ENCODE measurements around the gene DNMT1. TPM values are rescaled to one million over a fixed set of nuclear protein-coding genes. Genes with fewer than 3 reads are reported as not detected.

Gene DNMT1
- polyA plus RNA-seq, 1 donor (not counting 4 experiments of a cell fraction or from before 2014, with no cell fraction given) = 52.0 TPM

- H3K9me1 ChIP-seq (ENCODE audit: control insufficient read depth, extremely low read depth, insufficient read depth, low read length) = no peaks in the 10 kb centered on the region
- no peak overlapping the region for H2AFZ ChIP-seq (ENCODE audit: control insufficient read depth, low read length)
- FAIRE-seq (no peak), DNase-seq (ENCODE audit: low read depth, low spot score) (no peak)
- H4K20me1 ChIP-seq (ENCODE audit: control insufficient read depth, extremely low read depth, insufficient read depth, low read length) = peaks cover 2% of the 10 kb centered on the region
- H3K79me2 ChIP-seq (ENCODE audit: control insufficient read depth, insufficient read depth, low read length) = no peaks in the 10 kb centered on the region
- H3K36me3 ChIP-seq (ENCODE audit: control insufficient read depth in 2 of 2, extremely low read depth in 1 of 2, insufficient read depth in 2 of 2, low read length in 2 of 2) = peaks cover 40 to 52% of the 10 kb centered on the region in 2 experiments
- no peaks in the 10 kb centered on the region for H3K9me3 ChIP-seq (ENCODE audit: control insufficient read depth, low read depth, low read length)
- TF ChIP-seq, protein P1, sequence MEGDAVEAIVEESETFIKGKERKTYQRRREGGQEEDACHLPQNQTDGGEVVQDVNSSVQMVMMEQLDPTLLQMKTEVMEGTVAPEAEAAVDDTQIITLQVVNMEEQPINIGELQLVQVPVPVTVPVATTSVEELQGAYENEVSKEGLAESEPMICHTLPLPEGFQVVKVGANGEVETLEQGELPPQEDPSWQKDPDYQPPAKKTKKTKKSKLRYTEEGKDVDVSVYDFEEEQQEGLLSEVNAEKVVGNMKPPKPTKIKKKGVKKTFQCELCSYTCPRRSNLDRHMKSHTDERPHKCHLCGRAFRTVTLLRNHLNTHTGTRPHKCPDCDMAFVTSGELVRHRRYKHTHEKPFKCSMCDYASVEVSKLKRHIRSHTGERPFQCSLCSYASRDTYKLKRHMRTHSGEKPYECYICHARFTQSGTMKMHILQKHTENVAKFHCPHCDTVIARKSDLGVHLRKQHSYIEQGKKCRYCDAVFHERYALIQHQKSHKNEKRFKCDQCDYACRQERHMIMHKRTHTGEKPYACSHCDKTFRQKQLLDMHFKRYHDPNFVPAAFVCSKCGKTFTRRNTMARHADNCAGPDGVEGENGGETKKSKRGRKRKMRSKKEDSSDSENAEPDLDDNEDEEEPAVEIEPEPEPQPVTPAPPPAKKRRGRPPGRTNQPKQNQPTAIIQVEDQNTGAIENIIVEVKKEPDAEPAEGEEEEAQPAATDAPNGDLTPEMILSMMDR (optimal IDR thresholded peaks at IDR 0.05 in 1 of 3, IDR thresholded peaks at IDR 0.05 in 1 of 3, conservative IDR thresholded peaks at IDR 0.05 in 1 of 3; ENCODE audit: extremely low read depth in 1 of 3, insufficient read depth in 2 of 3, low read length in 3 of 3) = no peak
- TF ChIP-seq EZH2 (IDR thresholded peaks at IDR 0.05; ENCODE audit: low read length) = no peak
- dilution Hi-C loops (cut with MboI; ENCODE audit: extremely low pct_ligation_motif_present, low sequenced_read_pairs) = no loop called here
- H3K27me3 ChIP-seq (ENCODE audit: control insufficient read depth, extremely low read depth, insufficient read depth, low read length) = no peaks in the 10 kb centered on the region
- H3K27ac ChIP-seq (ENCODE audit: control insufficient read depth, insufficient read depth, low read length) = no peak overlapping the region
- H3K4me3 ChIP-seq (ENCODE audit: control insufficient read depth in 2 of 3, extremely low read depth in 1 of 3, insufficient read depth in 2 of 3, low read depth in 1 of 3, low read length in 3 of 3) = no peak overlapping the region
- H3K9ac ChIP-seq (ENCODE audit: control insufficient read depth, extremely low read depth, insufficient read depth, low read length) = no peak overlapping the region
- no peaks in the 10 kb centered on the region for H3K4me1 ChIP-seq (ENCODE audit: control insufficient read depth, extremely low read depth, insufficient read depth, low read length)
- H3K4me2 ChIP-seq (ENCODE audit: control insufficient read depth, extremely low read depth, insufficient read depth, low read depth, low read length) = no peak overlapping the region
Observed at GRCh38 chr19:10151521-10151920, 43.2 kb downstream of the DNMT1 start.

- Histone ChIP-seq H3K36me3 (ENCODE audit: control insufficient read depth in 2 of 2, extremely low read depth in 1 of 2, insufficient read depth in 2 of 2, low read length in 2 of 2) (peaks cover 29 to 55% of the 10 kb centered on the region in 2 experiments), H3K9ac (ENCODE audit: control insufficient read depth, extremely low read depth, insufficient read depth, low read length) (no peak overlapping the region), H3K9me3 (ENCODE audit: control insufficient read depth, low read depth, low read length) (no peaks in the 10 kb centered on the region), H3K27ac (ENCODE audit: control insufficient read depth, insufficient read depth, low read length) (no peak overlapping the region), H4K20me1 (ENCODE audit: control insufficient read depth, extremely low read depth, insufficient read depth, low read length) (peaks cover 2% of the 10 kb centered on the region), H3K4me2 (ENCODE audit: control insufficient read depth, extremely low read depth, insufficient read depth, low read depth, low read length) (no peak overlapping the region), H2AFZ (ENCODE audit: control insufficient read depth, low read length) (no peak overlapping the region), H3K4me1 (ENCODE audit: control insufficient read depth, extremely low read depth, insufficient read depth, low read length) (no peaks in the 10 kb centered on the region), H3K9me1 (ENCODE audit: control insufficient read depth, extremely low read depth, insufficient read depth, low read length) (no peaks in the 10 kb centered on the region), H3K4me3 (ENCODE audit: control insufficient read depth in 2 of 3, extremely low read depth in 1 of 3, insufficient read depth in 2 of 3, low read depth in 1 of 3, low read length in 3 of 3) (no peak overlapping the region), H3K27me3 (ENCODE audit: control insufficient read depth, extremely low read depth, insufficient read depth, low read length) (no peaks in the 10 kb centered on the region), H3K79me2 (ENCODE audit: control insufficient read depth, insufficient read depth, low read length) (no peaks in the 10 kb centered on the region)
- FAIRE-seq = no peak
- dilution Hi-C loops (cut with MboI; ENCODE audit: extremely low pct_ligation_motif_present, low sequenced_read_pairs) = no loop called here
- DNase-seq (ENCODE audit: low read depth, low spot score) = no peak
- TF ChIP-seq, protein P1 (optimal IDR thresholded peaks at IDR 0.05 in 1 of 3, IDR thresholded peaks at IDR 0.05 in 1 of 3, conservative IDR thresholded peaks at IDR 0.05 in 1 of 3; ENCODE audit: extremely low read depth in 1 of 3, insufficient read depth in 2 of 3, low read length in 3 of 3) = no peak
- TF ChIP-seq EZH2 (IDR thresholded peaks at IDR 0.05; ENCODE audit: low read length) = no peak
Observed at GRCh38 chr19:10149427-10149826, 45.3 kb downstream of the DNMT1 start.
